ENCODE data around the gene ATP9B. TPM values are rescaled to one million over a fixed set of nuclear protein-coding genes. Genes with fewer than 3 reads are reported as not detected.

The ATP9B gene
- total RNA-seq, 1 donor from 2014 or later, result 15.8 TPM

- H3K27ac Mint-ChIP-seq (ENCODE audit: unreplicated experiment), result no peak overlapping the region
- DNase-seq (ENCODE audit: low spot score), result no peak
- TF ChIP-seq CTCF (IDR thresholded peaks at IDR 0.05), result no peak
- H3K27me3 Mint-ChIP-seq (ENCODE audit: low read depth), result no peaks in the 10 kb centered on the region
- H3K9me3 Mint-ChIP-seq (ENCODE audit: low read depth), result no peaks in the 10 kb centered on the region
- H3K4me1 Mint-ChIP-seq (ENCODE audit: low read depth), result no peaks in the 10 kb centered on the region
- peaks cover 7% of the 10 kb centered on the region for H3K36me3 Mint-ChIP-seq (ENCODE audit: low read depth)
- no peak overlapping the region for H3K4me3 Mint-ChIP-seq (ENCODE audit: unreplicated experiment)
Measured at GRCh38 chr18:79302120-79302519, 232.9 kb downstream of the ATP9B start.

- TF ChIP-seq CTCF (IDR thresholded peaks at IDR 0.05), result no peak
- no peak overlapping the region for H3K4me3 Mint-ChIP-seq (ENCODE audit: unreplicated experiment)
- DNase-seq (ENCODE audit: low spot score), result no peak
- H3K9me3 Mint-ChIP-seq (ENCODE audit: low read depth), result no peaks in the 10 kb centered on the region
- H3K27ac Mint-ChIP-seq (ENCODE audit: unreplicated experiment), result no peak overlapping the region
- no peaks in the 10 kb centered on the region for H3K4me1 Mint-ChIP-seq (ENCODE audit: low read depth)
- H3K27me3 Mint-ChIP-seq (ENCODE audit: low read depth), result no peaks in the 10 kb centered on the region
- peaks cover 7% of the 10 kb centered on the region for H3K36me3 Mint-ChIP-seq (ENCODE audit: low read depth)
Measured at GRCh38 chr18:79305911-79306310, 236.7 kb downstream of the ATP9B start.

- peaks cover 16% of the 10 kb centered on the region for H3K36me3 Mint-ChIP-seq (ENCODE audit: low read depth)
- H3K9me3 Mint-ChIP-seq (ENCODE audit: low read depth), result no peaks in the 10 kb centered on the region
- H3K4me1 Mint-ChIP-seq (ENCODE audit: low read depth), result no peaks in the 10 kb centered on the region
- no peak overlapping the region for H3K4me3 Mint-ChIP-seq (ENCODE audit: unreplicated experiment)
- no peak for TF ChIP-seq CTCF (IDR thresholded peaks at IDR 0.05)
- no peak overlapping the region for H3K27ac Mint-ChIP-seq (ENCODE audit: unreplicated experiment)
- no peak for DNase-seq (ENCODE audit: low spot score)
- H3K27me3 Mint-ChIP-seq (ENCODE audit: low read depth), result no peaks in the 10 kb centered on the region
Measured at GRCh38 chr18:79309614-79310358, 240.6 kb downstream of the ATP9B start.

DNA sequence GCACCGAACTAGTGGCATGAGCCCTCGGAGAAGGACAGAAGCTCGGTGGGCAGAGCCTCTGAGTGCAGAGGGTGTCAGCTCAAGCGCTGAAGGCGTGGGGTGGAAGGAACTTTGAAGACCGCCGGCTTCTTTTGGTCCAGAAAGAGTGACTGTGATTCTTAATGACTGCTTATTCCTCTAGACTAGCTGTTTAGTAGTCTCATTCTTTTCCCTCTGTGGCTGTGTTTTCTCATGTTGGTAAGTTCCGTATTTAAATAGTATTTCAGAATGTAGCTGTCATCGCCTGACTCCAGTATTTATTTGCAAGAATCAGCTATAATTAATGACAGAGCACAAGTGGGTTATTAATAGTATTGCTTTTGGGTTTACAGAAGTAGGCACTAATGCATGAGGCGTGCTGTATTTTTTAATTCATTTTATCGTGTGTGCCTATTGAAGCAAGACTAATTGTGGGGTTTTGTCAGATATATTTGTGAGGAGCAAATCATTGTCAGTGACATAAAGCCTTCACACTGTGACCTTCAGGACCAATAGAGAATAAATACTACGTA lies 245.7 kb downstream of the ATP9B start:
- no peak overlapping the region for H3K27ac Mint-ChIP-seq (ENCODE audit: unreplicated experiment)
- no peak for DNase-seq (ENCODE audit: low spot score)
- H3K27me3 Mint-ChIP-seq (ENCODE audit: low read depth), result no peaks in the 10 kb centered on the region
- H3K9me3 Mint-ChIP-seq (ENCODE audit: low read depth), result peaks cover 4% of the 10 kb centered on the region
- no peaks in the 10 kb centered on the region for H3K4me1 Mint-ChIP-seq (ENCODE audit: low read depth)
- peaks cover 22% of the 10 kb centered on the region for H3K36me3 Mint-ChIP-seq (ENCODE audit: low read depth)
- no peak for TF ChIP-seq CTCF (IDR thresholded peaks at IDR 0.05)
- no peak overlapping the region for H3K4me3 Mint-ChIP-seq (ENCODE audit: unreplicated experiment)

- peaks cover 22% of the 10 kb centered on the region for H3K36me3 Mint-ChIP-seq (ENCODE audit: low read depth)
- no peak for DNase-seq (ENCODE audit: low spot score)
- H3K9me3 Mint-ChIP-seq (ENCODE audit: low read depth), result peaks cover 4% of the 10 kb centered on the region
- no peaks in the 10 kb centered on the region for H3K27me3 Mint-ChIP-seq (ENCODE audit: low read depth)
- no peaks in the 10 kb centered on the region for H3K4me1 Mint-ChIP-seq (ENCODE audit: low read depth)
- TF ChIP-seq CTCF (IDR thresholded peaks at IDR 0.05), result no peak
- H3K4me3 Mint-ChIP-seq (ENCODE audit: unreplicated experiment), result no peak overlapping the region
- no peak overlapping the region for H3K27ac Mint-ChIP-seq (ENCODE audit: unreplicated experiment)
Measured at GRCh38 chr18:79315596-79315995, 246.4 kb downstream of the ATP9B start.

All from chondrocyte (in vitro differentiated cells).